ENCODE measurements around the gene KRT33A.

The KRT33A gene

GRCh38 chr17:41345992-41346391 is 4.6 kb downstream of the KRT33A start:
- no peak for FAIRE-seq
- TF ChIP-seq TAF1 (IDR thresholded peaks at IDR 0.05; ENCODE audit: low read depth, low read length): no peak
- TF ChIP-seq POLR2AphosphoS5 (IDR thresholded peaks at IDR 0.05; ENCODE audit: low read depth, low read length): no peak
- no peak for TF ChIP-seq PAX5 (IDR thresholded peaks at IDR 0.05; ENCODE audit: insufficient read depth, low read length, severe bottlenecking)
- TF ChIP-seq SPI1 (IDR thresholded peaks at IDR 0.05; ENCODE audit: low read depth, low read length): no peak
- no peak for TF ChIP-seq POU2F2 (IDR thresholded peaks at IDR 0.05; ENCODE audit: low read depth, low read length)
- no peak for TF ChIP-seq POLR2A (IDR thresholded peaks at IDR 0.05; ENCODE audit: low read depth, low read length)
- DNase-seq (ENCODE audit: insufficient read length, low spot score): no peak

GRCh38 chr17:41343029-41343428 is 7.6 kb downstream of the KRT33A start:
- FAIRE-seq (no peak), DNase-seq (ENCODE audit: insufficient read length, low spot score) (no peak)
- TF ChIP-seq POLR2AphosphoS5 (IDR thresholded peaks at IDR 0.05; ENCODE audit: low read depth, low read length) (no peak), SPI1 (IDR thresholded peaks at IDR 0.05; ENCODE audit: low read depth, low read length) (no peak), TAF1 (IDR thresholded peaks at IDR 0.05; ENCODE audit: low read depth, low read length) (no peak), PAX5 (IDR thresholded peaks at IDR 0.05; ENCODE audit: insufficient read depth, low read length, severe bottlenecking) (no peak), POU2F2 (IDR thresholded peaks at IDR 0.05; ENCODE audit: low read depth, low read length) (no peak), POLR2A (IDR thresholded peaks at IDR 0.05; ENCODE audit: low read depth, low read length) (no peak)

GRCh38 chr17:41340934-41341861 is 9.4 kb downstream of the KRT33A start:
- TF ChIP-seq SPI1 (IDR thresholded peaks at IDR 0.05; ENCODE audit: low read depth, low read length) (no peak), PAX5 (IDR thresholded peaks at IDR 0.05; ENCODE audit: insufficient read depth, low read length, severe bottlenecking) (no peak), TAF1 (IDR thresholded peaks at IDR 0.05; ENCODE audit: low read depth, low read length) (no peak), POU2F2 (IDR thresholded peaks at IDR 0.05; ENCODE audit: low read depth, low read length) (no peak), POLR2A (IDR thresholded peaks at IDR 0.05; ENCODE audit: low read depth, low read length) (no peak), POLR2AphosphoS5 (IDR thresholded peaks at IDR 0.05; ENCODE audit: low read depth, low read length) (no peak)
- DNase-seq (ENCODE audit: insufficient read length, low spot score): no peak
- FAIRE-seq: no peak

GRCh38 chr17:41340494-41340893 is 10.1 kb downstream of the KRT33A start:
- TF ChIP-seq PAX5 (IDR thresholded peaks at IDR 0.05; ENCODE audit: insufficient read depth, low read length, severe bottlenecking): no peak
- FAIRE-seq (no peak), DNase-seq (ENCODE audit: insufficient read length, low spot score) (no peak)

- FAIRE-seq (no peak), DNase-seq (ENCODE audit: insufficient read length, low spot score) (no peak)
- TF ChIP-seq TAF1 (IDR thresholded peaks at IDR 0.05; ENCODE audit: low read depth, low read length) (no peak), PAX5 (IDR thresholded peaks at IDR 0.05; ENCODE audit: insufficient read depth, low read length, severe bottlenecking) (no peak)
Observed at GRCh38 chr17:41339571-41340172, 11.0 kb downstream of the KRT33A start.

- DNase-seq (ENCODE audit: insufficient read length, low spot score): no peak
- FAIRE-seq: no peak
- TF ChIP-seq POU2F2 (IDR thresholded peaks at IDR 0.05; ENCODE audit: low read depth, low read length) (no peak), POLR2AphosphoS5 (IDR thresholded peaks at IDR 0.05; ENCODE audit: low read depth, low read length) (no peak), PAX5 (IDR thresholded peaks at IDR 0.05; ENCODE audit: insufficient read depth, low read length, severe bottlenecking) (no peak), TAF1 (IDR thresholded peaks at IDR 0.05; ENCODE audit: low read depth, low read length) (no peak), SPI1 (IDR thresholded peaks at IDR 0.05; ENCODE audit: low read depth, low read length) (no peak), POLR2A (IDR thresholded peaks at IDR 0.05; ENCODE audit: low read depth, low read length) (no peak)
Observed at GRCh38 chr17:41338961-41339485, 11.6 kb downstream of the KRT33A start.

GRCh38 chr17:41335747-41336146 is 14.9 kb downstream of the KRT33A start:
- no peak for DNase-seq (ENCODE audit: insufficient read length, low spot score)
- no peak for FAIRE-seq
- TF ChIP-seq TAF1 (IDR thresholded peaks at IDR 0.05; ENCODE audit: low read depth, low read length) (no peak), SPI1 (IDR thresholded peaks at IDR 0.05; ENCODE audit: low read depth, low read length) (no peak), POU2F2 (IDR thresholded peaks at IDR 0.05; ENCODE audit: low read depth, low read length) (no peak), PAX5 (IDR thresholded peaks at IDR 0.05; ENCODE audit: insufficient read depth, low read length, severe bottlenecking) (no peak), POLR2AphosphoS5 (IDR thresholded peaks at IDR 0.05; ENCODE audit: low read depth, low read length) (no peak), POLR2A (IDR thresholded peaks at IDR 0.05; ENCODE audit: low read depth, low read length) (no peak)

- no peak for FAIRE-seq
- DNase-seq (ENCODE audit: insufficient read length, low spot score): no peak
- TF ChIP-seq POLR2AphosphoS5 (IDR thresholded peaks at IDR 0.05; ENCODE audit: low read depth, low read length): no peak
- no peak for TF ChIP-seq PAX5 (IDR thresholded peaks at IDR 0.05; ENCODE audit: insufficient read depth, low read length, severe bottlenecking)
- no peak for TF ChIP-seq POU2F2 (IDR thresholded peaks at IDR 0.05; ENCODE audit: low read depth, low read length)
- TF ChIP-seq SPI1 (IDR thresholded peaks at IDR 0.05; ENCODE audit: low read depth, low read length): no peak
- no peak for TF ChIP-seq TAF1 (IDR thresholded peaks at IDR 0.05; ENCODE audit: low read depth, low read length)
- TF ChIP-seq POLR2A (IDR thresholded peaks at IDR 0.05; ENCODE audit: low read depth, low read length): no peak
Observed at GRCh38 chr17:41334385-41335305, 16.0 kb downstream of the KRT33A start.

GRCh38 chr17:41333836-41334235 is 16.8 kb downstream of the KRT33A start:
- FAIRE-seq: no peak
- no peak for DNase-seq (ENCODE audit: insufficient read length, low spot score)
- TF ChIP-seq SPI1 (IDR thresholded peaks at IDR 0.05; ENCODE audit: low read depth, low read length): no peak
- TF ChIP-seq POLR2AphosphoS5 (IDR thresholded peaks at IDR 0.05; ENCODE audit: low read depth, low read length): no peak
- no peak for TF ChIP-seq POLR2A (IDR thresholded peaks at IDR 0.05; ENCODE audit: low read depth, low read length)
- TF ChIP-seq PAX5 (IDR thresholded peaks at IDR 0.05; ENCODE audit: insufficient read depth, low read length, severe bottlenecking): no peak
- TF ChIP-seq POU2F2 (IDR thresholded peaks at IDR 0.05; ENCODE audit: low read depth, low read length): no peak
- no peak for TF ChIP-seq TAF1 (IDR thresholded peaks at IDR 0.05; ENCODE audit: low read depth, low read length)

All from GM12891 (cell line).